Left renal pelvis (tissue), 4 donors: Measurements from ENCODE around the gene CNOT6L. TPM values are rescaled to one million over a fixed set of nuclear protein-coding genes. Genes with fewer than 3 reads are reported as not detected.
"Not testable (repeated sequence)": the region's sequence is repeated elsewhere in the genome, so short reads cannot be mapped to it uniquely, and the experiment has no call there.

ENCODE experiments used
- DNase-seq, 4 donors: peaks; one replicate each; pipeline ENCODE4 v3.0.0-alpha.2; 2013; ENCODE audit warnings: low read depth in 4 of 4, low spot score in 3 of 4
- polyA plus RNA-seq, 4 donors: library from polyadenylated mRNA; unstranded; fragments of 120-200 nt; gene quantifications; one replicate each; pipeline ENCODE4 v1.2.1, GENCODE V29; 2013; ENCODE audit not compliant: insufficient read length in 4 of 4

The CNOT6L gene
- polyA plus RNA-seq, 4 donors: 20.6 to 40.9 (median 35.1) TPM

GRCh38 chr4:77783895-77784294, 35.3 kb downstream of the CNOT6L start:
- no peak for DNase-seq

- DNase-seq: no peak
These were observed 36.9 kb downstream of the CNOT6L start for GRCh38 chr4:77782102-77782835.

GRCh38 chr4:77780762-77781161, 38.4 kb downstream of the CNOT6L start:
- DNase-seq: not testable (repeated sequence)

DNA sequence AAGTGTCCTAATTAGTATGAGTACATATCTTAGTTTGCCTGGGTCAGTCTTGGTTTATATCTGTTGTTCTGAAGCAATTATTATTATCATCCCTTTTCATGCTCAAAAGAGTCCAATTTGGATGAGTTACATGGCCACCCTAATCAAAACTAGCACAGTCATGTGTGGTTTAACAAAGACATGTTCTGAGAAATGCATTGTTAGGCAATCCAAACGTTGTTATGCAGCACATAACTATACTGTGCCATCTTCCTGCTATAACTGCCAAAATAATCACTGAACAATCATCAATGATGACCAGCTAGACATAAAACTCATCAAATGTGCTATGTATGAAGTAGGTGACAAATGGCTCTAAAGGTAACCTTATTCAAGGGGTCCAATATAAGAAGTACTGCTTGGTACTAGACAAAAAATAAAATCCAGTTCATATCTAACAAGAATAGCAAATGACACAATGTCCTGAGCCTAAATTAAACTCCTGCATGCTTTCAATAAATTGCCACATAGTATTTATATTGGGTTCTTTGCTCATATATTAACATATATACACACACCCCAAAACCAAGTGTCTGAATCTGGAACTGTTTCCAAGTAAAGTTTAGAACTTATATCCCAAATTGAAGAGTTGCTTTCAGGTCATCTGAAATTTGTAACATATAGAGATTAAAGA, 41.9 kb downstream of the CNOT6L start:
- DNase-seq: no peak

- DNase-seq: no peak
These were observed 42.7 kb downstream of the CNOT6L start for GRCh38 chr4:77776182-77777134.

GRCh38 chr4:77773101-77773500, 46.1 kb downstream of the CNOT6L start:
- no peak for DNase-seq

DNA sequence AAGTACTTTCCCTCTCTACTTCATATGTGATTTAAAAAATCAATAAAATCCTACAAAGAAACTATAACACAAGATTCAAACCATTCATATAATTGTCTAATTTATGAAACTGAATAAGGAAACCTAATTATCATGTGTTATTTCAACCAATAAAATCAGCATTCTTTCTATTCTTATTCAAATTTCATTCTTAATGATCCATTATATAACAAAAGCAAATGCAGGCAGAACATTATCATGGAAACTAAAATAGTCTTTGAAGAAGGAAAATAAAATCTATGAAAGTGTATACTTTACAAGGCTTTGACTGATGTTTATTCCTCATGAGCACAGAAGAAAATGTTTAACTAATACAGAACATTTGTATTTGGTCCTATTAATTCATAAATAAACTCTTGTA, 47.6 kb downstream of the CNOT6L start:
- no peak for DNase-seq

GRCh38 chr4:77765720-77766119, 53.4 kb downstream of the CNOT6L start:
- DNase-seq: no peak

DNA sequence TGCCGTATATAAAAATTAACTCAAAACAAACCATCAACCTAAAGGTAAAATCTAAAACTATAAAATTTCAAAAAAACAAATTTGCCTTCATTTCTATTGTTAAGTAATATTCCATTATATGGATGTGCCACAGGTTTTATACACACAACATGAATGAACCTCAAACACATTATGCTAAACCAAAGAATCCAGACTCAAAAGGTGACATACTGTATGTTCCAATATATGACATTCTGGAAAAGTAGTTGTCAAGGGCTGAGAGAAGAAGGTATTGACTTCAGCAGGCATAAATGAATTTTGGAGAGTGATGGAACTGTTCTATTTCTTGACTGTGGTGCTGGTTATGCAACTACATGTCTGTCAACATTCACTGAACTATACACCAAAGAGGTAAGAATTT, 56.6 kb downstream of the CNOT6L start:
- DNase-seq: no peak

- no peak for DNase-seq
These were observed 57.6 kb downstream of the CNOT6L start for GRCh38 chr4:77761595-77761994.

GRCh38 chr4:77758804-77759203, 60.4 kb downstream of the CNOT6L start:
- no peak for DNase-seq

DNA sequence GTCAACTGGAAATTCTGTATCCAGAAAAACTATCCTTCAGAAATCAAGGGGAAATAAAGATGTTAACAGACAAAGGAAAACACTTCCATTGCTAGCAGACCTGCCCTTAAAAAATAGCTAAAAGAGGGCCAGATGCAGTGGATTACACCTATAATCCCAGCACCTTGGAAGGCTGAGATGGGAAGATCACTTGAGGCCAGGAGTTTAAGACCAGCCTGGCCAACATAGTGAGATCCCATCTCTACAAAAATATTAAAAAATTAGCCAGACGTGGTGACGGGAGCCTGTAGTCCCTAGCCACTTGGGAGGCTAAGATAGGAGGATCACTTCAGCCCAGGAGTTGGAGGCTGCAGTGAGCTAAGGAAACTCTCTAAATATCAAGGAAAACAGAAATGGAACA, 67.4 kb downstream of the CNOT6L start:
- no peak for DNase-seq

GRCh38 chr4:77745792-77746191, 73.4 kb downstream of the CNOT6L start:
- no peak for DNase-seq

DNA sequence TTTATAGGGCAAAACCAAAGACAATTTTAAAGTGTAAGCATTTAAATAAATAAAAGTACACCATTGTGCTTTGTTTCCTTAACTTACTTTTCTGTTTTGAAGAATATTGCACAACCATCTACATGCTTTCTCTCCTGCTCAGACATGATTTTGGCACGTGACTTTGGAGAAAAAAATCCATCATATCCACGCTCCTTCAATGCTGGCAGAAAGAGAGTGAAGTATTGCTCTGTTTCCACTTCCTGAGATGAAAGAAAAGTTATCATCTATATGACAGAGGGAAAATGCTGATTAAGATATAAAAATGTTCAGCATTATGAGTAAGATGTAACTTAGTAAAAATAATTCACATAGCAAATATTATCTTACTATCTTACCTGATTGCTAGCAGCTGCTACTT, 77.1 kb downstream of the CNOT6L start:
- DNase-seq: no peak

DNA sequence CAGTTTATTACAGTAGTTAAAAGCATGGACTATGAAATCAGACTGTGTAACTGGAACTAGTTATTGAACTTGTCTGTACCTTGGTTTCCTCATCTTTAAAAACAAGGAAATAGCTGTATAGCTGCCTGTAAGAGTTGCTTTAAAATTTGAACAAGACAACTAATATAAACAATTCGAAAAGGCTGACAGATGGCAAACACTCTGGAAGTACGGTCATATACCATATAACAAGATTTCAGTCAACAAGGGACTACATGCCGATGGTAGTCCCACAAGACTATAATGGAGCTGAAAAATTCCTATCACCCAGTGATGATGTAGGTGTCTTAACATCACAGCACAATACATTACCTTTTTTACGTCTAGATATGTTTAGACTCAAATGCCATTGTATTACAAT, 78.7 kb downstream of the CNOT6L start:
- no peak for DNase-seq

DNA sequence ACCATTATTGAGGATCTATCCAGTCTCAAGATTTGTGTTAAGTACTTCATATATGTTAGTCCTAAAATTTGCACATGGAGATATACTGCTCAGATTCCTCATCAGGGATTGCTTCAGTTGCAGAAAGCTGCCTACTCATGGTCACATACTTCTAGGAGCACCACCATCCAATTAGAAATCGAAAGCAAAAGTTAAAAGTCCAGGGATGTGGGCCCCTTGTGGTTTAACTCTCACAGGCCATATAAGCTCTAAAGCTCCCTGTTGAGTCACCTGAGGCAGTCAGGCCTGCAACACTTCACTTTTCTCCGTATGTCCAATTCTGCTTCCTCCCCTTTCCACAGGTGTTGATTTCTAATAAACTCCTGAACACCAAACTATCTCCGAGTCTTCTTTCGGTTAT, 84.2 kb downstream of the CNOT6L start:
- DNase-seq: no peak

- no peak for DNase-seq
These were observed 87.5 kb downstream of the CNOT6L start for GRCh38 chr4:77731656-77732055.

- DNase-seq: no peak
These were observed 90.7 kb downstream of the CNOT6L start for GRCh38 chr4:77728420-77728819.

- DNase-seq: no peak
These were observed 98.1 kb downstream of the CNOT6L start for GRCh38 chr4:77721073-77721472.

- not testable (repeated sequence) for DNase-seq
These were observed 100.7 kb downstream of the CNOT6L start for GRCh38 chr4:77718500-77718899.
